Ovary (tissue), 3 donors: Measurements from ENCODE around the gene VCX2.

Experiments used
- EP300 ChIP-seq: sonication (generic); formaldehyde crosslinking; IDR thresholded peaks from one replicate; pipeline ENCODE4 v1.6.1; 2017; ENCODE audit warnings: antibody characterized with exemption
- POLR2A ChIP-seq: fragments of 450-650 bp; IDR thresholded peaks from one replicate; pipeline ENCODE4 v1.6.1; 2017; ENCODE audit warnings: antibody characterized with exemption, mild to moderate bottlenecking, moderate library complexity
- TF ChIP-seq, protein P1 (sequence below), 3 donors: fragments of 450-650 bp in 2 of 3; fragments of 200-600 bp in 1 of 3; IDR thresholded peaks; one replicate each; pipeline versions ENCODE4 v1.5.1 to v1.8.0; 2016 to 2022; ENCODE audit warnings: antibody characterized with exemption in 3 of 3, mild to moderate bottlenecking in 1 of 3
- donor health status: DM: no; HTN: no; CAD: no.

DNA sequence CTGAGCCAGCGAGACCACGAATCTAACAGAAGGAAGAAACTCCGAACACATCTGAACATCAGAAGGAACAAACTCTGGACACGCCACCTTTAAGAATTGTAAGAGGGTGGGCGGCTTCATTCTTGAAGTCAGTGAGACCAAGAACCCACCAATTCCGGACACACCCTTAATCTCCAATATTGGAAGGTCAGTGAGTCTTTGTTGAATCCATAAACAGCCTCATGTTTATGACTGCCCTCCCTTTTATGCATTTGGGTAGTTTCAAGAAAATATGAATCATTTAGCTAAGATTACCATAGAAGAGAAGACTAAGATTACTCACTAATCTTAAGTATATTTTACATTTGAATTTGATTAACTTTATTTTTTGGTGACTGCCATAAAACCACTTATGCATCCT is 48.5 kb downstream of the VCX2 start:
- TF ChIP-seq POLR2A (no peak), EP300 (no peak)
- TF ChIP-seq, protein P1, sequence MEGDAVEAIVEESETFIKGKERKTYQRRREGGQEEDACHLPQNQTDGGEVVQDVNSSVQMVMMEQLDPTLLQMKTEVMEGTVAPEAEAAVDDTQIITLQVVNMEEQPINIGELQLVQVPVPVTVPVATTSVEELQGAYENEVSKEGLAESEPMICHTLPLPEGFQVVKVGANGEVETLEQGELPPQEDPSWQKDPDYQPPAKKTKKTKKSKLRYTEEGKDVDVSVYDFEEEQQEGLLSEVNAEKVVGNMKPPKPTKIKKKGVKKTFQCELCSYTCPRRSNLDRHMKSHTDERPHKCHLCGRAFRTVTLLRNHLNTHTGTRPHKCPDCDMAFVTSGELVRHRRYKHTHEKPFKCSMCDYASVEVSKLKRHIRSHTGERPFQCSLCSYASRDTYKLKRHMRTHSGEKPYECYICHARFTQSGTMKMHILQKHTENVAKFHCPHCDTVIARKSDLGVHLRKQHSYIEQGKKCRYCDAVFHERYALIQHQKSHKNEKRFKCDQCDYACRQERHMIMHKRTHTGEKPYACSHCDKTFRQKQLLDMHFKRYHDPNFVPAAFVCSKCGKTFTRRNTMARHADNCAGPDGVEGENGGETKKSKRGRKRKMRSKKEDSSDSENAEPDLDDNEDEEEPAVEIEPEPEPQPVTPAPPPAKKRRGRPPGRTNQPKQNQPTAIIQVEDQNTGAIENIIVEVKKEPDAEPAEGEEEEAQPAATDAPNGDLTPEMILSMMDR (IDR thresholded peaks at IDR 0.05): no peak
